HepG2 (cell line): ENCODE data around the gene C9orf50. TPM values are rescaled to one million over a fixed set of nuclear protein-coding genes. Genes with fewer than 3 reads are reported as not detected.
A peak's percentile ranks its signal among the peaks of the same experiment; 100 is the strongest.

Experiments used
- ELF1 ChIP-seq: sonication (generic); formaldehyde crosslinking; IDR thresholded peaks from 2 replicates; pipeline ENCODE4 v1.4.0; 2020; ENCODE audit warnings: missing genetic modification reagents
- ETV5 ChIP-seq: IDR thresholded peaks from 2 replicates; pipeline ENCODE4 v1.6.1; 2018; ENCODE audit warnings: missing biosample characterization, missing genetic modification reagents, inconsistent platforms, borderline replicate concordance
- GMEB1 ChIP-seq: sonication (generic); formaldehyde crosslinking; IDR thresholded peaks from 2 replicates; pipeline ENCODE4 v1.5.1; 2020; ENCODE audit warnings: missing genetic modification reagents, mild to moderate bottlenecking, borderline replicate concordance
- HDAC1 ChIP-seq: sonication (generic); formaldehyde crosslinking; IDR thresholded peaks from 2 replicates; pipeline ENCODE4 v1.5.1; 2020; ENCODE audit warnings: mild to moderate bottlenecking, missing genetic modification reagents
- MTF1 ChIP-seq: sonication (generic); formaldehyde crosslinking; IDR thresholded peaks from 2 replicates; pipeline ENCODE4 v1.5.0; 2020; ENCODE audit warnings: missing genetic modification reagents
- PITX1 ChIP-seq: sonication (generic); formaldehyde crosslinking; IDR thresholded peaks from 2 replicates; pipeline ENCODE4 v1.5.1; 2020; ENCODE audit warnings: mild to moderate bottlenecking, missing genetic modification reagents
- RAD21 ChIP-seq: fragments of 450-650 bp; formaldehyde crosslinking; IDR thresholded peaks from 2 replicates; pipeline ENCODE4 v1.5.0; 2020; ENCODE audit warnings: mild to moderate bottlenecking
- SAP130 ChIP-seq: IDR thresholded peaks from 2 replicates; pipeline ENCODE4 v1.6.1; 2016; ENCODE audit warnings: low read depth
- SP4 ChIP-seq: sonication (generic); formaldehyde crosslinking; IDR thresholded peaks from 2 replicates; pipeline ENCODE4 v1.8.1; 2023; ENCODE audit warnings: mild to moderate bottlenecking, missing genetic modification reagents
- ZNF468 ChIP-seq: sonication (generic); formaldehyde crosslinking; IDR thresholded peaks from 2 replicates; pipeline ENCODE4 v1.8.0; 2022; ENCODE audit warnings: mild to moderate bottlenecking, moderate library complexity, missing genetic modification reagents
- ZNF557 ChIP-seq: sonication (generic); formaldehyde crosslinking; IDR thresholded peaks from 2 replicates; pipeline ENCODE4 v1.4.0; 2020; ENCODE audit warnings: missing genetic modification reagents
- ZNF746 ChIP-seq: sonication (generic); formaldehyde crosslinking; IDR thresholded peaks from 2 replicates; pipeline ENCODE4 v1.8.0; 2022; ENCODE audit warnings: mild to moderate bottlenecking, missing genetic modification reagents
- polyA plus RNA-seq, 8 experiments: library from polyadenylated mRNA; depleted of rRNA in 3 of 8; stranded (reverse) in 7 of 8; unstranded in 1 of 8; fragments of >200 nt; fragmentation: Illumina TruSeq in 4 of 8; extraction: Trizol in 4 of 8; gene quantifications; 2 replicates each; pipeline versions ENCODE4 v1.2.1 to v1.2.3, GENCODE V29; 2011 to 2016; ENCODE audit warnings: low read depth in 4 of 8, missing spikeins in 1 of 8, mixed read lengths in 1 of 8; ENCODE audit not compliant: insufficient read depth in 1 of 8
- total RNA-seq, 5 experiments: library from RNA; depleted of rRNA; stranded (reverse); fragments of >200 nt; fragmentation: Illumina TruSeq; extraction: Trizol; gene quantifications; 2 replicates each; pipeline ENCODE4 v1.2.3, GENCODE V29; 2016; ENCODE audit warnings: low read depth in 1 of 5
- TF ChIP-seq, protein P1 (sequence below): sonication (generic); formaldehyde crosslinking; IDR thresholded peaks from 2 replicates; pipeline ENCODE4 v1.4.0; 2020; ENCODE audit warnings: missing genetic modification reagents, borderline replicate concordance
- TF ChIP-seq, protein P2 (sequence below): sonication (generic); formaldehyde crosslinking; IDR thresholded peaks from 2 replicates; pipeline ENCODE4 v1.4.0; 2020; ENCODE audit warnings: missing genetic modification reagents
- TF ChIP-seq, protein P3 (sequence below): IDR thresholded peaks from 2 replicates; pipeline ENCODE4 v1.6.1; 2016; ENCODE audit warnings: mild to moderate bottlenecking

Gene C9orf50
- total and polyA plus RNA-seq, 2 of the 13 experiments (the other 11 are each of a cell fraction or from before 2014, with no cell fraction given) = not detected

DNA sequence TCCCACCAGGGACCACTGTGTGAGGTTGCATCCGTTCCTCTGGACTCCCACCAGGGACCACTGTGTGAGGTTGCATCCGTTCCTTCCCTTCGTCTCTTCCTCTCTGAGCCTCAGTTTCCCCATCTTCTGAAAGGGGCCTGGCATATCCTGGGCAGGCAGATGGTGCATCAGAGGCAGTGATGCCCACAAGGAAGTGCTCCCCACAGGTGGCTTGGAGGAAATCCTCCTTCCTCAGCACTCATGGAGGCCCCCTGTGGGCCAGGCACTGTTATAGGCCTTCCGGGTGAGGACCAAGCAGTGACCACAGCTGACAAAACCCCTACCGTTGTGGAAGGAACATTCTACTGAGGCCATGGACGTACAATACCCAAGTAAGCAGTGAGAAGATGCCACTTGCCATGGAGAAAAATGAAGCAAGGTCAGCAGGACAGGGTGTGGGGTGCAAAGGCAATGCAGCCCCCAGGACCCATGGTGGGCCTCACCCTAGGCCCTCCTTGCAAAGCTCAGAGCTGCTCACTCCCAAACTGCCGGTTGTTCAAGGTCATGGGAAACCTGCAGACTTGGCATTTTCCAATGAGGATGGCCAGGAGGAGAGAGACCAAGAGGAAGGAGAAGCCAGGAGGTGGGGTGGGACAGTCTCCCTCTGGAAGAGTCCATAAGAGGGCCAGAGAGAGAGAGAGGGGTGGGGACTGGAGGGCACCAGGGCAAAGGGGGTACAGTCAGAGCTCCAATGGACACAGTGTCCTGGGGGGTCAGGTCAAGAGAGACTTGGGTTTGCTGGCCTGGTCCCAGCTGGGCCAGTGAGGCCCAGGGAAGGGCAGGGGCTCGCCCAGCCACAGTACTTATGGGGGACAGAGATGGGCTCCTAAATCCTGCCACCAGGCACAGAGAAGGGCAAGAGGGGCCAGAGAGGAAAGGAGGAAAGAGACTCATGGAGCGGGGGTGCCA is 51.1 kb downstream of the C9orf50 start (continued):
- TF ChIP-seq RAD21 (CRISPR knock-in tag) (peak; percentile 73), ELF1 (CRISPR knock-in tag) (peak; percentile 81), ETV5 (CRISPR knock-in tag) (peak; percentile 58; the same call in 1 of the 2 replicates), PITX1 (CRISPR knock-in tag) (peak; percentile 11; the same call in 1 of the 2 replicates), GMEB1 (CRISPR knock-in tag) (0 out of 2 replicates have a peak, but pooled peaks have one; percentile 31), SAP130 (CRISPR knock-in tag) (peak; percentile 67), HDAC1 (peak; percentile 78), ZNF468 (0 out of 2 replicates have a peak, but pooled peaks have one; percentile 34), MTF1 (no peak), ZNF746 (peak; percentile 96), SP4 (CRISPR knock-in tag) (0 out of 2 replicates have a peak, but pooled peaks have one; percentile 0), ZNF557 (CRISPR knock-in tag) (no peak)
- TF ChIP-seq, protein P1, sequence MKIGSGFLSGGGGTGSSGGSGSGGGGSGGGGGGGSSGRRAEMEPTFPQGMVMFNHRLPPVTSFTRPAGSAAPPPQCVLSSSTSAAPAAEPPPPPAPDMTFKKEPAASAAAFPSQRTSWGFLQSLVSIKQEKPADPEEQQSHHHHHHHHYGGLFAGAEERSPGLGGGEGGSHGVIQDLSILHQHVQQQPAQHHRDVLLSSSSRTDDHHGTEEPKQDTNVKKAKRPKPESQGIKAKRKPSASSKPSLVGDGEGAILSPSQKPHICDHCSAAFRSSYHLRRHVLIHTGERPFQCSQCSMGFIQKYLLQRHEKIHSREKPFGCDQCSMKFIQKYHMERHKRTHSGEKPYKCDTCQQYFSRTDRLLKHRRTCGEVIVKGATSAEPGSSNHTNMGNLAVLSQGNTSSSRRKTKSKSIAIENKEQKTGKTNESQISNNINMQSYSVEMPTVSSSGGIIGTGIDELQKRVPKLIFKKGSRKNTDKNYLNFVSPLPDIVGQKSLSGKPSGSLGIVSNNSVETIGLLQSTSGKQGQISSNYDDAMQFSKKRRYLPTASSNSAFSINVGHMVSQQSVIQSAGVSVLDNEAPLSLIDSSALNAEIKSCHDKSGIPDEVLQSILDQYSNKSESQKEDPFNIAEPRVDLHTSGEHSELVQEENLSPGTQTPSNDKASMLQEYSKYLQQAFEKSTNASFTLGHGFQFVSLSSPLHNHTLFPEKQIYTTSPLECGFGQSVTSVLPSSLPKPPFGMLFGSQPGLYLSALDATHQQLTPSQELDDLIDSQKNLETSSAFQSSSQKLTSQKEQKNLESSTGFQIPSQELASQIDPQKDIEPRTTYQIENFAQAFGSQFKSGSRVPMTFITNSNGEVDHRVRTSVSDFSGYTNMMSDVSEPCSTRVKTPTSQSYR (CRISPR knock-in tag) = no peak
- TF ChIP-seq, protein P2, sequence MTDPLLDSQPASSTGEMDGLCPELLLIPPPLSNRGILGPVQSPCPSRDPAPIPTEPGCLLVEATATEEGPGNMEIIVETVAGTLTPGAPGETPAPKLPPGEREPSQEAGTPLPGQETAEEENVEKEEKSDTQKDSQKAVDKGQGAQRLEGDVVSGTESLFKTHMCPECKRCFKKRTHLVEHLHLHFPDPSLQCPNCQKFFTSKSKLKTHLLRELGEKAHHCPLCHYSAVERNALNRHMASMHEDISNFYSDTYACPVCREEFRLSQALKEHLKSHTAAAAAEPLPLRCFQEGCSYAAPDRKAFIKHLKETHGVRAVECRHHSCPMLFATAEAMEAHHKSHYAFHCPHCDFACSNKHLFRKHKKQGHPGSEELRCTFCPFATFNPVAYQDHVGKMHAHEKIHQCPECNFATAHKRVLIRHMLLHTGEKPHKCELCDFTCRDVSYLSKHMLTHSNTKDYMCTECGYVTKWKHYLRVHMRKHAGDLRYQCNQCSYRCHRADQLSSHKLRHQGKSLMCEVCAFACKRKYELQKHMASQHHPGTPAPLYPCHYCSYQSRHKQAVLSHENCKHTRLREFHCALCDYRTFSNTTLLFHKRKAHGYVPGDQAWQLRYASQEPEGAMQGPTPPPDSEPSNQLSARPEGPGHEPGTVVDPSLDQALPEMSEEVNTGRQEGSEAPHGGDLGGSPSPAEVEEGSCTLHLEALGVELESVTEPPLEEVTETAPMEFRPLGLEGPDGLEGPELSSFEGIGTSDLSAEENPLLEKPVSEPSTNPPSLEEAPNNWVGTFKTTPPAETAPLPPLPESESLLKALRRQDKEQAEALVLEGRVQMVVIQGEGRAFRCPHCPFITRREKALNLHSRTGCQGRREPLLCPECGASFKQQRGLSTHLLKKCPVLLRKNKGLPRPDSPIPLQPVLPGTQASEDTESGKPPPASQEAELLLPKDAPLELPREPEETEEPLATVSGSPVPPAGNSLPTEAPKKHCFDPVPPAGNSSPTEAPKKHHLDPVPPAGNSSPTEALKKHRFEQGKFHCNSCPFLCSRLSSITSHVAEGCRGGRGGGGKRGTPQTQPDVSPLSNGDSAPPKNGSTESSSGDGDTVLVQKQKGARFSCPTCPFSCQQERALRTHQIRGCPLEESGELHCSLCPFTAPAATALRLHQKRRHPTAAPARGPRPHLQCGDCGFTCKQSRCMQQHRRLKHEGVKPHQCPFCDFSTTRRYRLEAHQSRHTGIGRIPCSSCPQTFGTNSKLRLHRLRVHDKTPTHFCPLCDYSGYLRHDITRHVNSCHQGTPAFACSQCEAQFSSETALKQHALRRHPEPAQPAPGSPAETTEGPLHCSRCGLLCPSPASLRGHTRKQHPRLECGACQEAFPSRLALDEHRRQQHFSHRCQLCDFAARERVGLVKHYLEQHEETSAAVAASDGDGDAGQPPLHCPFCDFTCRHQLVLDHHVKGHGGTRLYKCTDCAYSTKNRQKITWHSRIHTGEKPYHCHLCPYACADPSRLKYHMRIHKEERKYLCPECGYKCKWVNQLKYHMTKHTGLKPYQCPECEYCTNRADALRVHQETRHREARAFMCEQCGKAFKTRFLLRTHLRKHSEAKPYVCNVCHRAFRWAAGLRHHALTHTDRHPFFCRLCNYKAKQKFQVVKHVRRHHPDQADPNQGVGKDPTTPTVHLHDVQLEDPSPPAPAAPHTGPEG = no peak
- TF ChIP-seq, protein P3, sequence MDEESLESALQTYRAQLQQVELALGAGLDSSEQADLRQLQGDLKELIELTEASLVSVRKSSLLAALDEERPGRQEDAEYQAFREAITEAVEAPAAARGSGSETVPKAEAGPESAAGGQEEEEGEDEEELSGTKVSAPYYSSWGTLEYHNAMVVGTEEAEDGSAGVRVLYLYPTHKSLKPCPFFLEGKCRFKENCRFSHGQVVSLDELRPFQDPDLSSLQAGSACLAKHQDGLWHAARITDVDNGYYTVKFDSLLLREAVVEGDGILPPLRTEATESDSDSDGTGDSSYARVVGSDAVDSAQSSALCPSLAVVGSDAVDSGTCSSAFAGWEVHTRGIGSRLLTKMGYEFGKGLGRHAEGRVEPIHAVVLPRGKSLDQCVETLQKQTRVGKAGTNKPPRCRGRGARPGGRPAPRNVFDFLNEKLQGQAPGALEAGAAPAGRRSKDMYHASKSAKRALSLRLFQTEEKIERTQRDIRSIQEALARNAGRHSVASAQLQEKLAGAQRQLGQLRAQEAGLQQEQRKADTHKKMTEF = peak; percentile 25; the same call in 1 of the 2 replicates
